A549 (cell line): ENCODE measurements around the gene TTI1. TPM values are rescaled to one million over a fixed set of nuclear protein-coding genes. Genes with fewer than 3 reads are reported as not detected.

Experiments used
- ATAC-seq, 2 experiments: fragments of 200-7000 bp in 1 of 2; fragments of >200 bp in 1 of 2; cut with Nextera tagmentation in 1 of 2; cut with Tn5 transposase in 1 of 2; 3 replicates each; pipeline versions ENCODE4 v1.8.0 to v1.9.1; 2018 to 2020; ENCODE audit warnings: mild to moderate bottlenecking in 1 of 2, moderate library complexity in 1 of 2
- CTCF ChIA-PET: fragments of 300-600 bp; sonication (Branson Sonifier 250); formaldehyde crosslinking; extraction: SDS; loops from one replicate; lab custom pipeline; 2021; ENCODE audit warnings: antibody characterized with exemption, inconsistent platforms; lab: Yijun Ruan, JAX
- POLR2A ChIA-PET: fragments of 350-600 bp; formaldehyde crosslinking; extraction: SDS; loops from one replicate; lab custom pipeline; 2021; ENCODE audit warnings: antibody characterized with exemption, inconsistent platforms; lab: Yijun Ruan, JAX
- DNase-seq, 2 experiments: peaks; one replicate each; pipeline versions ENCODE4 v3.0.0 to v3.0.0-alpha.2; 2011 to 2016; ENCODE audit warnings: low read depth in 1 of 2, low spot score in 1 of 2
- FAIRE-seq: peaks from 2 replicates; lab custom pipeline; 2011; peaks lifted over from hg19 to GRCh38; lab: Jason Lieb, UNC
- H3K27ac ChIP-seq, 2 experiments: fragments of >200 bp; sonication (Bioruptor Twin); formaldehyde crosslinking; 3 replicates each; pipeline ENCODE4 v1.5.1; 2016 to 2017
- H3K4me1 ChIP-seq: fragments of >200 bp; sonication (Bioruptor Twin); formaldehyde crosslinking; 3 replicates; pipeline ENCODE4 v1.6.1; 2016
- H3K4me2 ChIP-seq: fragments of >200 bp; sonication (Bioruptor Twin); formaldehyde crosslinking; 3 replicates; pipeline ENCODE4 v1.6.1; 2016
- H3K4me3 ChIP-seq: fragments of >200 bp; sonication (Bioruptor Twin); formaldehyde crosslinking; 3 replicates; pipeline ENCODE4 v1.5.1; 2016
- H3K9me3 ChIP-seq: fragments of >200 bp; sonication (Bioruptor Twin); formaldehyde crosslinking; 3 replicates; pipeline ENCODE4 v1.6.1; 2016
- BCL3 ChIP-seq: fragments of >200 bp; sonication (Bioruptor Twin); formaldehyde crosslinking; IDR thresholded peaks from 3 replicates; pipeline ENCODE4 v1.6.1; 2016
- CBX8 ChIP-seq: fragments of 200-600 bp; sonication (generic); IDR thresholded peaks from 2 replicates; pipeline ENCODE4 v1.6.1; 2016
- CHD2 ChIP-seq: fragments of 150-350 bp; IDR thresholded peaks from 2 replicates; pipeline ENCODE4 v1.6.1; 2014; ENCODE audit warnings: low read length; ENCODE audit not compliant: partially characterized antibody
- CHD4 ChIP-seq: fragments of 200-600 bp; sonication (generic); IDR thresholded peaks from 2 replicates; pipeline ENCODE4 v1.6.1; 2016; ENCODE audit warnings: antibody characterized with exemption, mild to moderate bottlenecking, borderline replicate concordance
- EHF ChIP-seq: fragments of 250-450 bp; sonication (Bioruptor Pico); IDR thresholded peaks from 2 replicates; pipeline ENCODE4 v1.5.0; 2020; ENCODE audit warnings: mild to moderate bottlenecking
- EP300 ChIP-seq, 2 experiments: fragments of >200 bp; sonication (Bioruptor Twin); formaldehyde crosslinking; IDR thresholded peaks; 2 replicates in 1 of 2; 3 replicates in 1 of 2; pipeline ENCODE4 v1.6.1; 2016 to 2017
- FOSL2 ChIP-seq, 2 experiments: fragments of 450-650 bp in 1 of 2; fragments of >200 bp in 1 of 2; sonication (Bioruptor Twin) in 1 of 2; formaldehyde crosslinking; IDR thresholded peaks; 2 replicates each; pipeline versions ENCODE4 v1.5.0 to v1.6.1; 2016 to 2020; ENCODE audit warnings: mild to moderate bottlenecking in 1 of 2, moderate library complexity in 1 of 2
- HDAC2 ChIP-seq: fragments of 200-600 bp; sonication (generic); IDR thresholded peaks from 2 replicates; pipeline ENCODE4 v1.6.1; 2016
- HEYL ChIP-seq: fragments of 250-450 bp; sonication (Bioruptor Pico); IDR thresholded peaks from 2 replicates; pipeline ENCODE4 v1.8.0; 2021; ENCODE audit warnings: mild to moderate bottlenecking, moderate library complexity
- HMGXB4 ChIP-seq: fragments of 250-450 bp; sonication (Bioruptor Pico); IDR thresholded peaks from 2 replicates; pipeline ENCODE4 v1.5.0; 2021; ENCODE audit warnings: mild to moderate bottlenecking, moderate library complexity, borderline replicate concordance
- HOXA7 ChIP-seq: fragments of 250-450 bp; sonication (Bioruptor Pico); IDR thresholded peaks from 2 replicates; pipeline ENCODE4 v1.5.0; 2020; ENCODE audit warnings: mild to moderate bottlenecking, moderate library complexity
- HOXB13 ChIP-seq: fragments of 250-450 bp; sonication (Bioruptor Pico); IDR thresholded peaks from 2 replicates; pipeline ENCODE4 v1.5.0; 2020; ENCODE audit warnings: low read depth, mild to moderate bottlenecking, moderate library complexity
- HOXB5 ChIP-seq: fragments of 250-450 bp; sonication (Bioruptor Pico); IDR thresholded peaks from 2 replicates; pipeline ENCODE4 v1.5.0; 2020; ENCODE audit warnings: mild to moderate bottlenecking, moderate library complexity
- JUN ChIP-seq, 2 experiments: fragments of >200 bp; sonication (Bioruptor Twin); formaldehyde crosslinking; IDR thresholded peaks; 2 replicates in 1 of 2; 3 replicates in 1 of 2; pipeline ENCODE4 v1.6.1; 2016 to 2017
- NPAS2 ChIP-seq: fragments of 250-450 bp; sonication (Bioruptor Pico); IDR thresholded peaks from 2 replicates; pipeline ENCODE4 v1.8.0; 2022; ENCODE audit warnings: mild to moderate bottlenecking, moderate library complexity, borderline replicate concordance
- NR3C1 ChIP-seq: fragments of >200 bp; sonication (Bioruptor Twin); formaldehyde crosslinking; IDR thresholded peaks from 3 replicates; pipeline ENCODE4 v1.6.1; 2017
- RCOR1 ChIP-seq: fragments of 150-350 bp; IDR thresholded peaks from 2 replicates; pipeline ENCODE4 v1.6.1; 2014; ENCODE audit warnings: antibody characterized with exemption, low read length, low read depth
- RNF2 ChIP-seq: fragments of 200-600 bp; sonication (generic); IDR thresholded peaks from 2 replicates; pipeline ENCODE4 v1.6.1; 2016; ENCODE audit warnings: low read depth, mild to moderate bottlenecking, antibody characterized with exemption, moderate library complexity, borderline replicate concordance
- SMC3 ChIP-seq: fragments of >200 bp; sonication (Bioruptor Twin); formaldehyde crosslinking; IDR thresholded peaks from 3 replicates; pipeline ENCODE4 v1.6.1; 2018; ENCODE audit warnings: inconsistent platforms
- TP53 ChIP-seq: fragments of 250-450 bp; sonication (Bioruptor Pico); IDR thresholded peaks from 2 replicates; pipeline ENCODE4 v1.5.0; 2021; ENCODE audit warnings: mild to moderate bottlenecking, moderate library complexity
- WGBS: methylation state at CpG from one replicate; pipeline ENCODE4 v1.1.6; 2017; ENCODE audit errors: missing lambda C conversion rate; 5-methylcytosine and 5-hydroxymethylcytosine counted together
- polyA plus RNA-seq, 4 experiments: library from polyadenylated mRNA; depleted of rRNA in 3 of 4; stranded (reverse); fragments of >200 nt; fragmentation: RNase III in 1 of 4; extraction: RNeasy Plus Mini Kit Qiagen cat#74134 plus additional on column Dnase treatment in 1 of 4; gene quantifications; 2 replicates in 3 of 4; 3 replicates in 1 of 4; pipeline ENCODE4 v1.2.3, GENCODE V29; 2011 to 2017

Gene TTI1
- polyA plus RNA-seq, 2 of the 4 experiments (the other 2 are of a cell fraction), result 20.6 to 27.9 TPM

DNA sequence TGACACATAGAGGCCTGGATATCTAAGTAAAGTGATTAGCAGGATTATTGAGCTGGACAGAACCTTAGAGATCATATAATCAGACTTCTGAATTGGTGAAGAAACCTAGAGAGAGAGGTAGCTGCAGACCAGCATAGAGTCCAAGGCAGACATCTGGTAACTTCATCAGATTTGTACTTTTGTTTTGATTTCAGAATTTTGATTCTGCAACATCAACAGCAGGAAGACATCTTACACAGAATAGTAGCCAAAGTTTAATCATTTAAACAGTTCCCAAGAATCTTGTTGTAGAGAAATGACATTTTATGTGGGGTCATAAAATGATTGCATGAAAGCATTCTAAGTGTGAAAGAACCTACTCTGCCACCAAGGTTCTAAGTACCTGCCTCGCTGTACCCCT, 39.6 kb upstream of the TTI1 start:
- H3K4me1 ChIP-seq, result no peaks in the 10 kb centered on the region
- DNase-seq, result no peak
- FAIRE-seq, result no peak
- ChIA-PET CTCF (interaction anchor here (0.8 to 6.2 kb wide), 15 partner anchors 11 to 149 kb away, joined by 3 to 40 read pairs (median 4); partner anchors contain the start of gene TGM2), POLR2A (no interaction called here)
- no peak overlapping the region for H3K27ac ChIP-seq
- no peak for ATAC-seq
- WGBS, result 94% methylated on average over 1 of the region's 1 CpG
- H3K4me2 ChIP-seq, result no peak overlapping the region
- no peak overlapping the region for H3K4me3 ChIP-seq
- TF ChIP-seq JUN (IDR thresholded peaks at IDR 0.05) (no peak), HDAC2 (no peak)
- H3K9me3 ChIP-seq, result peaks cover 31% of the 10 kb centered on the region

- H3K27ac ChIP-seq, result no peak overlapping the region
- no peak overlapping the region for H3K4me2 ChIP-seq
- ChIA-PET POLR2A (no interaction called here), CTCF (interaction anchor here (0.8 to 7.6 kb wide), 4 partner anchors 9 to 154 kb away, joined by 3 to 74 read pairs (median 20); no protein-coding TSS in a partner anchor)
- DNase-seq (no peak), FAIRE-seq (no peak), ATAC-seq (no peak)
- WGBS, result 96% methylated on average over 15 of the region's 15 CpGs
- no peak overlapping the region for H3K4me3 ChIP-seq
- no peaks in the 10 kb centered on the region for H3K4me1 ChIP-seq
- H3K9me3 ChIP-seq, result peaks cover 25% of the 10 kb centered on the region
- TF ChIP-seq HOXB5 (no peak), CBX8 (no peak), HMGXB4 (CRISPR knock-in tag) (no peak), CHD4 (no peak), HEYL (CRISPR knock-in tag) (no peak), NR3C1 (no peak), FOSL2 (IDR thresholded peaks at IDR 0.05) (no peak), FOSL2 (CRISPR knock-in tag; IDR thresholded peaks at IDR 0.05) (no peak), SMC3 (no peak), NPAS2 (no peak)
Observed at GRCh38 chr20:38067717-38068365, 34.6 kb upstream of the TTI1 start.

- POLR2A ChIA-PET, result no interaction called here
- FAIRE-seq, result no peak
- Histone ChIP-seq H3K4me3 (no peak overlapping the region), H3K4me1 (no peaks in the 10 kb centered on the region), H3K27ac (no peak overlapping the region), H3K4me2 (no peak overlapping the region), H3K9me3 (peaks cover 18% of the 10 kb centered on the region)
- CTCF ChIA-PET, result interaction anchor here (0.8 to 7.6 kb wide), 4 partner anchors 9 to 155 kb away, joined by 3 to 74 read pairs (median 20); no protein-coding TSS in a partner anchor
- DNase-seq, result no peak
- ATAC-seq, result no peak
- 96% methylated on average over 9 of the region's 9 CpGs for WGBS
- TF ChIP-seq TP53 (CRISPR knock-in tag) (no peak), HOXB13 (CRISPR knock-in tag) (no peak), CHD2 (no peak), RCOR1 (no peak), CBX8 (no peak), RNF2 (no peak), NPAS2 (no peak), EHF (no peak), HDAC2 (no peak), HEYL (CRISPR knock-in tag) (no peak), HOXA7 (CRISPR knock-in tag) (no peak), EP300 (IDR thresholded peaks at IDR 0.05) (no peak), BCL3 (no peak)
Observed at GRCh38 chr20:38066969-38067716, 33.9 kb upstream of the TTI1 start.
